ENCODE data around the gene REC8.
A peak's percentile ranks its signal among the peaks of the same experiment; 100 is the strongest.

The REC8 gene

GRCh38 chr14:24141097-24141880, 30.6 kb upstream of the REC8 start, which contains the start of gene EMC9:
Gene EMC9, minus strand, starts transcription at chr14:24141591. Its CDS starts 287 bp downstream, at chr14:24141304.
- TF ChIP-seq CTCF (IDR thresholded peaks at IDR 0.05; ENCODE audit: unreplicated experiment in 3 of 3), result peak; percentile 50 to 57 (median 53)
- H3K36me3 Mint-ChIP-seq (ENCODE audit: low read depth), result peaks cover 24% of the 10 kb centered on the region

GRCh38 chr14:24143511-24143910, 28.4 kb upstream of the REC8 start:
- Mint-ChIP-seq H3K9me3 (no peaks in the 10 kb centered on the region), H3K4me3 (peak overlapping the region; percentile 48 to 76 (median 68)), H3K27me3 (ENCODE audit: low read depth) (peaks cover 3% of the 10 kb centered on the region), H3K27ac (peak overlapping the region in 2 of 3 experiments; percentile 84 to 94), H3K36me3 (ENCODE audit: low read depth) (peaks cover 13% of the 10 kb centered on the region), H3K4me1 (peaks cover 33% of the 10 kb centered on the region)
- no peak for TF ChIP-seq CTCF (IDR thresholded peaks at IDR 0.05; ENCODE audit: unreplicated experiment in 3 of 3)

More at GRCh38 chr14:24141097-24141880, 30.6 kb upstream of the REC8 start, which contains the start of gene EMC9:
- peaks cover 3% of the 10 kb centered on the region for H3K27me3 Mint-ChIP-seq (ENCODE audit: low read depth)
- peak within 1 kb of the TSS; percentile 86 to 98 (median 89) for H3K4me3 Mint-ChIP-seq
- H3K27ac Mint-ChIP-seq, result peak within 1 kb of the TSS; percentile 82 to 94 (median 94)
- H3K9me3 Mint-ChIP-seq, result no peaks in the 10 kb centered on the region
- peaks cover 40% of the 10 kb centered on the region for H3K4me1 Mint-ChIP-seq

- peaks cover 25% of the 10 kb centered on the region for H3K4me1 Mint-ChIP-seq
- peak overlapping the region in 1 of 3 experiments; percentile 45 for H3K27ac Mint-ChIP-seq
- H3K27me3 Mint-ChIP-seq (ENCODE audit: low read depth), result no peaks in the 10 kb centered on the region
- H3K36me3 Mint-ChIP-seq (ENCODE audit: low read depth), result peaks cover 7% of the 10 kb centered on the region
- TF ChIP-seq CTCF (IDR thresholded peaks at IDR 0.05; ENCODE audit: unreplicated experiment in 3 of 3), result no peak
- peak overlapping the region; percentile 16 to 76 (median 47) for H3K4me3 Mint-ChIP-seq
- H3K9me3 Mint-ChIP-seq, result no peaks in the 10 kb centered on the region
Observed at GRCh38 chr14:24144451-24144850, 27.4 kb upstream of the REC8 start.

GRCh38 chr14:24145219-24145618, 26.7 kb upstream of the REC8 start:
- Mint-ChIP-seq H3K4me3 (peak overlapping the region; percentile 96 to 98 (median 97)), H3K4me1 (peaks cover 18% of the 10 kb centered on the region), H3K9me3 (no peaks in the 10 kb centered on the region), H3K36me3 (ENCODE audit: low read depth) (peaks cover 9% of the 10 kb centered on the region), H3K27me3 (ENCODE audit: low read depth) (no peaks in the 10 kb centered on the region), H3K27ac (peak overlapping the region; percentile 89 to 97 (median 94))
- no peak for TF ChIP-seq CTCF (IDR thresholded peaks at IDR 0.05; ENCODE audit: unreplicated experiment in 3 of 3)

- H3K4me1 Mint-ChIP-seq, result peaks cover 18% of the 10 kb centered on the region
- peak overlapping the region; percentile 96 to 98 (median 97) for H3K4me3 Mint-ChIP-seq
- no peak for TF ChIP-seq CTCF (IDR thresholded peaks at IDR 0.05; ENCODE audit: unreplicated experiment in 3 of 3)
- H3K36me3 Mint-ChIP-seq (ENCODE audit: low read depth), result peaks cover 16% of the 10 kb centered on the region
- H3K9me3 Mint-ChIP-seq, result no peaks in the 10 kb centered on the region
- no peaks in the 10 kb centered on the region for H3K27me3 Mint-ChIP-seq (ENCODE audit: low read depth)
- peak overlapping the region; percentile 89 to 97 (median 94) for H3K27ac Mint-ChIP-seq
Observed at GRCh38 chr14:24145690-24146452, 26.0 kb upstream of the REC8 start.

Measured in nephron (organoid).